Astrocyte of the cerebellum (primary cell): ENCODE measurements around the gene M6PR.

Experiments used
- DNase-seq: peaks from one replicate; pipeline ENCODE4 v3.0.0-alpha.2; 2011; ENCODE audit warnings: low read depth
- H3K4me3 ChIP-seq: 2 replicates; pipeline ENCODE4 v1.5.1; 2011; ENCODE audit warnings: mild to moderate bottlenecking, low read depth, low read length, moderate library complexity
- in situ Hi-C: cut with HindIII; loops from 2 replicates; pipeline ENCODE4 v1.10.0; 2017; ENCODE audit warnings: low sequenced_read_pairs
- TF ChIP-seq, protein P1 (sequence below): IDR thresholded peaks from 2 replicates; pipeline ENCODE4 v1.5.1; 2012; ENCODE audit warnings: low read length, low read depth, moderate library complexity, mild to moderate bottlenecking; ENCODE audit errors: missing control alignments

The M6PR gene

GRCh38 chr12:8949342-8950220, at the start of gene M6PR:
TSS of gene M6PR (minus strand) at chr12:8949645. CDS start at chr12:8946404, 3,241 bp downstream.
- TF ChIP-seq, protein P1, sequence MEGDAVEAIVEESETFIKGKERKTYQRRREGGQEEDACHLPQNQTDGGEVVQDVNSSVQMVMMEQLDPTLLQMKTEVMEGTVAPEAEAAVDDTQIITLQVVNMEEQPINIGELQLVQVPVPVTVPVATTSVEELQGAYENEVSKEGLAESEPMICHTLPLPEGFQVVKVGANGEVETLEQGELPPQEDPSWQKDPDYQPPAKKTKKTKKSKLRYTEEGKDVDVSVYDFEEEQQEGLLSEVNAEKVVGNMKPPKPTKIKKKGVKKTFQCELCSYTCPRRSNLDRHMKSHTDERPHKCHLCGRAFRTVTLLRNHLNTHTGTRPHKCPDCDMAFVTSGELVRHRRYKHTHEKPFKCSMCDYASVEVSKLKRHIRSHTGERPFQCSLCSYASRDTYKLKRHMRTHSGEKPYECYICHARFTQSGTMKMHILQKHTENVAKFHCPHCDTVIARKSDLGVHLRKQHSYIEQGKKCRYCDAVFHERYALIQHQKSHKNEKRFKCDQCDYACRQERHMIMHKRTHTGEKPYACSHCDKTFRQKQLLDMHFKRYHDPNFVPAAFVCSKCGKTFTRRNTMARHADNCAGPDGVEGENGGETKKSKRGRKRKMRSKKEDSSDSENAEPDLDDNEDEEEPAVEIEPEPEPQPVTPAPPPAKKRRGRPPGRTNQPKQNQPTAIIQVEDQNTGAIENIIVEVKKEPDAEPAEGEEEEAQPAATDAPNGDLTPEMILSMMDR = peak; percentile 60
- peak; percentile 86 for DNase-seq
- in situ Hi-C loops = no loop called here

GRCh38 chr12:8996682-8997405, 47.4 kb upstream of the M6PR start:
- no peak overlapping the region for H3K4me3 ChIP-seq
- peak; percentile 9 for DNase-seq
- TF ChIP-seq, protein P1 = no peak
- in situ Hi-C loops = no loop called here

More at GRCh38 chr12:8949342-8950220, at the start of gene M6PR:
- H3K4me3 ChIP-seq = peak within 1 kb of the TSS; percentile 92

DNA sequence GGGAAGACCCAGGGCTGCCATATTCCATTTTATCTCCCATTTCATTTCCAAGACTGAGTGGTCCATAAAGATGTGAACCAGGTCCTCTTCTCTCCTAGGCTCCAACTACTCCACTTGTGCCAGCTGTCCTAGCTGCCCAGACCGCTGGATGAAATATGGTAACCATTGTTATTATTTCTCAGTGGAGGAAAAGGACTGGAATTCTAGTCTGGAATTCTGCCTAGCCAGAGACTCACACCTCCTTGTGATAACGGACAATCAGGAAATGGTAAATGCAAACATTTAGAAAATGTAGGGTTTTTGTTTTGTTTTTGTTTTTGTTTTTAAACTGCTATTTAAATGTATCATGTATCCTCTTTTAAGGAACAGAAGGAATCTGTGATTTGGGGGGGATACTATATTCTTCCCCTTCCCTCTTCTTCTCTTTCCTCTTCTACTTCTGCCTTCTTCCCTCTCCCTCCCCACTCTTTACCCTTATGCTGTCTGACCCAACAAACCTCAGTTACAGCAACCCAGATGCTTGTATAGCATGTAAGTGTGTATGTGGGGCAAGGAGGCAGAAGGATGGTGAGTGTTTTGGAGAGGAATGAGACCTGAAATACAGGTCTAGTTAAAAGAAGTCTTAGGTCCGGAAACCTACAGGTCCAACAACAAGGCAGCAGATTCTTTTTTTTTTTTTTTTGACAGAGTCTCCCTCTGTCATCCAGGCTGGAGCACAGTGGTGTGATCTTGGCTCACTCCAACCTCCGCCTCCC, 45.8 kb upstream of the M6PR start:
- TF ChIP-seq, protein P1 = no peak
- no peak overlapping the region for H3K4me3 ChIP-seq
- in situ Hi-C loops = no loop called here
- no peak for DNase-seq

GRCh38 chr12:8993827-8994226, 44.4 kb upstream of the M6PR start:
- TF ChIP-seq, protein P1 = no peak
- in situ Hi-C loops = no loop called here
- no peak overlapping the region for H3K4me3 ChIP-seq
- DNase-seq = no peak

DNA sequence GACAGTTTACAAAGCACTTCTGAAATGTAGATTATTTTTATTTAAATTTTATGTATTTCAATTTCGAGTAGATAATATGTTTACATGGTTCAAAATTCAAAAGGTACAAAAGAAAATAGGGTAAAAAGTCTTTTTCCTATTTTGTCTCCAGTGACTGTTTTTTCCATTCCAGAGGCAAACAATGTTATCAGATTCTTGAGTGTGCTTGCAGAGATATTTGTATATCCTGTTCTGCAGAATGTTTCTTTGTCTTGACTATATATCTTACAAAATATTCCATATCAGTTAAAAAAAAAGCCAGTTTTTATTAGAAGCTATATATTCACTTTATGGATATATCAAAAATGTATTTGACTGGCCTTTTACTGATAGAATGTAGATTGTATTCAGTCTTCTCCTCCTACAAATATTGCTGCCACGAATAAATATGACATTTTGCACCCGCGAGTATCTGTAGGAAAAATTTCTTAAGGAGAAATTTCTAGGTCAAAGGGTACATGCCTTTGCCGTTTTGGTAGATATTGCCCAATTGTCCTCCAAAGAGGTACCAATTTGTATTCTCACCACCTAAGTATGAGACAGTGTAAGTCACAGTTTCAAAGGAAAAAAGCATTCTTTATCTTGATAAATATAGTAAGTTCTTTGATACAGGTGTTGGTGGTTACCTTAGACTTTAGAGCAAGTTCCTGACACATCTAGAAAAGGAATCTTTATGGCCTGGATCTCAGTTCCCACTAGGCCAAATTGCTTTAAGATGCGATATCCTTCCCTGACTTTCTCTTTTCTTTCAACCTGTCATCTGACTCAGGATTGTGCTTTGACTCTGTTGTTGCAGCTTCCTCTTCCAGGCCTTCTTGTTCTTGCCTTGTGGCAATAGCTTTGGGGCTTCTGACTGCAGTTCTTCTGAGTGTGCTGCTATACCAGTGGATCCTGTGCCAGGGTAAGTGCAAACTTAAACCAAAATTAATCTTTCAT, 42.2 kb upstream of the M6PR start:
- no peak for DNase-seq
- in situ Hi-C loops = no loop called here
- H3K4me3 ChIP-seq = no peak overlapping the region
- TF ChIP-seq, protein P1 = no peak
